Stomach smooth muscle (tissue), 2 donors: ENCODE measurements around the gene KDM1A.
"Not testable (repeated sequence)": the region's sequence is repeated elsewhere in the genome, so short reads cannot be mapped to it uniquely, and the experiment has no call there.

ENCODE experiments used
- H3K27ac ChIP-seq: one replicate; pipeline ENCODE4 v1.7.0; 2013; ENCODE audit warnings: mild to moderate bottlenecking, low read length, inconsistent platforms
- H3K27me3 ChIP-seq, 2 donors: one replicate each; pipeline ENCODE4 v1.7.0; 2013; ENCODE audit warnings: low read length in 2 of 2; ENCODE audit not compliant: insufficient read depth in 2 of 2, control insufficient read depth in 1 of 2
- H3K36me3 ChIP-seq, 2 donors: one replicate each; pipeline ENCODE4 v1.7.0; 2013; ENCODE audit warnings: low read length in 2 of 2; ENCODE audit not compliant: control insufficient read depth in 2 of 2, insufficient read depth in 2 of 2
- H3K4me1 ChIP-seq: one replicate; pipeline ENCODE4 v1.7.0; 2013; ENCODE audit warnings: low read length; ENCODE audit not compliant: control insufficient read depth, insufficient read depth
- H3K4me3 ChIP-seq, 2 donors: one replicate each; pipeline ENCODE4 v1.7.0; 2013; ENCODE audit warnings: low read length in 2 of 2
- H3K9ac ChIP-seq, 2 donors: one replicate each; pipeline ENCODE4 v1.7.0; 2013; ENCODE audit warnings: low read length in 2 of 2, mild to moderate bottlenecking in 1 of 2
- H3K9me3 ChIP-seq, 2 donors: one replicate each; pipeline ENCODE4 v1.7.0; 2013; ENCODE audit warnings: low read length in 2 of 2; ENCODE audit not compliant: control insufficient read depth in 2 of 2
- donor health status: healthy.
- donor health status: Pancreatic carcinoma.

The KDM1A gene

DNA sequence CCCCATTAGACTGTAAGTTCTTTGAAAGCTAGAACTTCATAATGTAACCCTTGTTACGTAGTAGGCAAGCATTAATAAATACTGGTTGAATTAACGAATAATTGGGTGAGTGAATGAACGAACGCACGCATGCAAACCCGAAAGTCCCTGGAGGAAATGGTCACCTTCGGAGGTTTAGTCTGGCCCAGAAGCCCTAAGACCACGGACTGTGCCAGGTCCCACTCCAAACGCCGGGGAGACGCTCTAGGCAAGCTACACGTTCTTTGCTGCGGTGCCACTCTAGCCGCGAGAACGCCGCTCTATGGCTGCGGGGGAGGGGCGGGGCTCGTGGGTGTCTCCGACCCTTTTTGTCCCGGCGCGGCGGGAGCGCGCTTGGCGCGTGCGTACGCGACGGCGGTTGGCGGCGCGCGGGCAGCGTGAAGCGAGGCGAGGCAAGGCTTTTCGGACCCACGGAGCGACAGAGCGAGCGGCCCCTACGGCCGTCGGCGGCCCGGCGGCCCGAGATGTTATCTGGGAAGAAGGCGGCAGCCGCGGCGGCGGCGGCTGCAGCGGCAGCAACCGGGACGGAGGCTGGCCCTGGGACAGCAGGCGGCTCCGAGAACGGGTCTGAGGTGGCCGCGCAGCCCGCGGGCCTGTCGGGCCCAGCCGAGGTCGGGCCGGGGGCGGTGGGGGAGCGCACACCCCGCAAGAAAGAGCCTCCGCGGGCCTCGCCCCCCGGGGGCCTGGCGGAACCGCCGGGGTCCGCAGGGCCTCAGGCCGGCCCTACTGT is at the start of gene KDM1A:
Gene KDM1A (plus strand): TSS at position 375 of the 769 bp plus-strand sequence. CDS start 129 bp downstream, at position 504.
- H3K9me3 ChIP-seq: no peaks in the 10 kb centered on the region
- H3K4me3 ChIP-seq: peak within 1 kb of the TSS; percentile 93 to 99
- peak within 1 kb of the TSS; percentile 89 for H3K9ac ChIP-seq
- peak within 1 kb of the TSS; percentile 69 for H3K27ac ChIP-seq
- no peaks in the 10 kb centered on the region for H3K36me3 ChIP-seq
- no peaks in the 10 kb centered on the region for H3K4me1 ChIP-seq
- no peaks in the 10 kb centered on the region for H3K27me3 ChIP-seq

DNA sequence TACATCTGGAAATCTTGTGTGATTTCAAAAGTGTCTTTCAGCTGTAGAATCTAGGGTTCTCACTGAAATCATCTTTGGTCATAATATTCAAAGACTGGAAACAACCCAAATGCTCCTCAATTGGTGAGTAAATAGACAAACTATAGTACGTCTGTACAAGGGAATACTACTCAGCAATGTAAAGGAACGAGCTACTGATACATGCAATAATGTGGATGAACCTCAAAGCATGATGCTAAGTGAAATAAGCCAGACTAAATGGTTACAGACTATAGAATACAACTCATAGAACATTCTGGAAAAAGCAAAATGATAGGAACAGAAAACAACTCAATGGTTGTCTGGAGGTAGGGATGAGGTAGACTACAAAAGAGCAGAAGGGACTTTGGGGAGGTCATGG is 49.2 kb upstream of the KDM1A start:
- H3K27me3 ChIP-seq: peaks cover 0 to 6% of the 10 kb centered on the region in 2 donors
- H3K4me3 ChIP-seq: no peak overlapping the region
- H3K36me3 ChIP-seq: no peaks in the 10 kb centered on the region
- H3K27ac ChIP-seq: no peak overlapping the region
- H3K9ac ChIP-seq: no peak overlapping the region
- peaks cover 10% of the 10 kb centered on the region for H3K4me1 ChIP-seq
- peaks cover 5 to 7% of the 10 kb centered on the region in 2 donors for H3K9me3 ChIP-seq

DNA sequence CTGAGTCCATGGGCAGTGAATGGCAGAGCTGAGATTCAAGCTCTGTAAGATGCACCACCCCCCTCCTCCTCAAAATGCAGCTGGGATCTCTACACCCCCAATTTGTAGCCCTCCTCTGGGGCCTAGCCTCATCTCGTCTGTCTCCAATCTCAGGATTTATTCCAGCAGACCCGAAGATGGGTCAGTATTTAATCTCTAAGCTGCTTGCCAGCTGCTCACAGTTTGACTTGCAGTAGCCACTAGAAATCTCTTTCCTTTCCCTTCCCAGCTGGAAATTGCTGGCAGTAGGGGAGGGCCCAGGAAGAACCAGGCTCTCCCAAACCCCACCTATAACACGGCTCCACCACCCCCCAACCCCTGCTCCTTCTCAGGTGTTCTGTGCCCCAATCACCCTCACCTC is 48.1 kb upstream of the KDM1A start:
- H3K4me3 ChIP-seq: no peak overlapping the region
- H3K27me3 ChIP-seq: peaks cover 0 to 9% of the 10 kb centered on the region in 2 donors
- no peak overlapping the region for H3K9ac ChIP-seq
- H3K9me3 ChIP-seq: peaks cover 4 to 6% of the 10 kb centered on the region in 2 donors
- H3K4me1 ChIP-seq: peaks cover 10% of the 10 kb centered on the region
- no peaks in the 10 kb centered on the region for H3K36me3 ChIP-seq
- H3K27ac ChIP-seq: no peak overlapping the region

DNA sequence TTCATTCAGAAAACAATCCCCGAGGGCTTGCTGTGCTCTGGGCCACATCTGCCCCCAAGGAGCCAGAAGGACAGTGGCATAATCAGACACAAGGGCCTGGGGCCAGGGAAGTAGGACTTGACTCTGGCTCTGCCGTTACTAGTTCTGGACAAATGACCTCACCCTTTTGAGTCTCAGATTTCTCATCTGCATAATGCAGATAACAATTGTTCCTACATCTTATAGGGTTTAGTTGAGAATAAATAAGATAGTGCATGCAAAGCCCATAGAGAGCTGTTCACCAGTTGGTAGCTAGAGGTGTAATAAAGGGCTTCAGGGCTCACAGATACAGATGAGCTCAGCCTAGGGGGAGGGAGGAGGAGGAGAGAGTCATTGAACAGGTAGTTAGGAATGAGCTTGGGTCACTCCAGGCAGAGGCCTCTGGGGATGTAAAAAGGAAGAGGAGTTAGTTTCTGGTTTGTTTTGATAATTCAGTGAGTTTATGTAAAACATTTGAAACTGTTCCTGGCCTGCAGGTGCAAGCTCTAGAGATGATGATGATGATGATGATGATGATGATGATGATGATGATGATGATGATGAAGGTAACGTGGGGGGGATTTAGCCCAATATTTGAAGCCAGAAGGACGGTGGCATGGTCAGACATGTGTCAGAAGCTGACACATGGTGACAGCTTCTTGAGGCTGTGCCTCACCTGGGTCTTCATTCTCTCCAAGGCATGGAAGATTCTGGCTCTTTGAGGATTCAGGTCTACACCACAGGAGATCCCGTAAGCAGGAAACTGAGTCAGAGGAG is 47.5 kb upstream of the KDM1A start:
- Histone ChIP-seq H3K27ac (no peak overlapping the region), H3K9ac (no peak overlapping the region), H3K4me1 (peaks cover 10% of the 10 kb centered on the region), H3K36me3 (no peaks in the 10 kb centered on the region), H3K9me3 (no peaks in the 10 kb centered on the region), H3K27me3 (peaks cover 0 to 9% of the 10 kb centered on the region in 2 donors), H3K4me3 (no peak overlapping the region)

DNA sequence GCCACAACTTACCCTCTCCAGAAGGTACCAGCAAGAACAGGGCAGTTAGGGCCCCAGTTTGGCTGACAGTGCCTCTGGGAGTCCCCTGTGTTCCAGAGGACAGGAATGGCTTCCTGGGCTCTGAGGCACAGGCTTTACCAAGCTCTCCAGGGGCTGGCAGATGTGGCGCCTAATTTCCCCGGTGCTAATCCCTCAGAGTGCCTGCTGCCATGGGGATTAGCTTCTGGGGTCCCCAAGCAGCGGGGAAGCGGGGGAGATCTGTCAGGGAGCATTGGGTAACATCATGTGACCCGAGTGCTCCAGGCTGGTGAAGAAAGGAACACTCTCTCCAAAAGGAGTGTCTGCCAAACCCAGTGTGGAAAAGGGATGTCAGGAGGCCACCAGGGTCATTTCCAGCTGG is 46.5 kb upstream of the KDM1A start, which contains the start of gene LACTBL1:
Gene LACTBL1 (minus strand): TSS at position 107 of the 400 bp plus-strand sequence. CDS start 550 bp downstream, outside the sequence.
- Histone ChIP-seq H3K36me3 (no peaks in the 10 kb centered on the region), H3K4me3 (no peak within 1 kb of the TSS), H3K27me3 (peaks cover 0 to 9% of the 10 kb centered on the region in 2 donors), H3K9me3 (no peaks in the 10 kb centered on the region), H3K27ac (no peak within 1 kb of the TSS), H3K9ac (no peak within 1 kb of the TSS), H3K4me1 (peaks cover 10% of the 10 kb centered on the region)

DNA sequence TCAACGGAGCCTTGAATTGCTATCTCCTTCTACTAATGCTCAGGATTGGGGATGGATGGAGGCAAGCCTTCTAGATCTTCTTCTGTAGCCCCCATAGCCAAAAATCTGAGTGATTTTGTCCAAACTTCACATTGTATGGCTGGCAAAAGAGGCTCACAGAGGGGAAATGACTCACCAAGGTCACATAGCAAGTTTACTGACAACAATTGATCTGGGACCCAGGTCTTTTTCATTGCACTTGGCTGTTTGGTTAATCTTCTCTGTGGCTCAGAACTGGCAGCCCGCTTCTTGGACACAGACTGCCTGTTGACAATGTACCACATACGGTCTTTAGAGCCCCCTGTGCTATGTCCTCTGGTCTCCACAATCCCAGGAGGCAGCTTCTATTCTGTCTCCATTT is 43.6 kb upstream of the KDM1A start:
- Histone ChIP-seq H3K27me3 (peaks cover 0 to 9% of the 10 kb centered on the region in 2 donors), H3K9ac (no peak overlapping the region), H3K27ac (no peak overlapping the region), H3K36me3 (no peaks in the 10 kb centered on the region), H3K4me3 (no peak overlapping the region), H3K4me1 (no peaks in the 10 kb centered on the region), H3K9me3 (no peaks in the 10 kb centered on the region)

DNA sequence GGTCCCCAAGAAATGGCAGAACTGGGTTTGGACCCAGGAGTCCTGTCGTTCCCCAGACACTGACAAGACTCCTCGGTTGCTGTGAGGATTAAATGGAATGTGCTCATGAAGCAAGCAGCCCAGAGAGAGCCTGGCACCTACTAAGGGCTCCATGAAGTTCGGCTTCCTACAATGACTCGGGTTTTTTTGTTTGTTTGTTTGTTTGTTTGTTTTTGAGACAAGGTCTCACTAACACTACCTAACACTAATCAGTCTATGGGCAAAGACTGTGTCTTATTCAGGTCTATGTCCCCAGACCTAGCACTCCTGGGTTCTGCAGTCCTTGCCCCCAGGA is 43.2 kb upstream of the KDM1A start:
- Histone ChIP-seq H3K9me3 (no peaks in the 10 kb centered on the region), H3K36me3 (no peaks in the 10 kb centered on the region), H3K27me3 (peaks cover 0 to 7% of the 10 kb centered on the region in 2 donors), H3K27ac (no peak overlapping the region), H3K9ac (no peak overlapping the region), H3K4me1 (no peaks in the 10 kb centered on the region), H3K4me3 (no peak overlapping the region)

DNA sequence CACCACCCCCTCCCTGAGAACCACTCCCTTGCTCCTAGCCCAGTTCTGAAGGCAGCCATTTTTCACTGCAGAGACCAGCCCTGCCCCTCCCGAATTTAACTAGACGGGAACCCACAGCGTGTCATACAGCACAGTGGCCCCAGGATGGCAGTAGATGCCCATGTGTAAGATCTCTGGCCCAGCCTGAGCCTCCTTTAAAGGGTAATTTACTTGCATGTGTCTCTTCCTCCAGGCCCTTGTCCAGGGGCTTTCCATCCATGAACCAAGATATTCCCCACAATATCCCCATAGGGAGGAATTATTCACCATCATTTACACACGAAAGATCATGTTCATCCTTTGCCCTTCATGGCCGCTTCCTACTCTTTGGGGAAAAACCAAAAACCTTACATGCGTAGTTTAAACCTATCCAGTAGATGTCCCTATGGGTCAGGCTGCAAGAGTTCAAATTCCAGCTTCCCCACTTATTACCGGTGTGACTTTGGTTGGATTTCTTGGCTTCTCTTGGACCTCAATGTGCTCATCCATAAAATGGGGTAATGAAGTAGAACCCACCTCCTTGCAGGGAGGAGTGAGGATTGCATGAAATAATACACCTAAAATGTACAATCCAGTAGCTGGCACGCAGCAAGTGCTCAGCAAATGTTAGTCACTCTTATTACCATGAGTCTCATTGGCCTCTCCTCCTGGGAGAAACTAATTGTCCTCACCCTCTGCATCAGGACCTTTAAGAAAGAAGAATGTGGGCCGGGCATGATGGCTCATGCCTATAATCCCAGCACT is 42.6 kb upstream of the KDM1A start:
- Histone ChIP-seq H3K27me3 (peaks cover 0 to 6% of the 10 kb centered on the region in 2 donors), H3K9ac (no peak overlapping the region)

DNA sequence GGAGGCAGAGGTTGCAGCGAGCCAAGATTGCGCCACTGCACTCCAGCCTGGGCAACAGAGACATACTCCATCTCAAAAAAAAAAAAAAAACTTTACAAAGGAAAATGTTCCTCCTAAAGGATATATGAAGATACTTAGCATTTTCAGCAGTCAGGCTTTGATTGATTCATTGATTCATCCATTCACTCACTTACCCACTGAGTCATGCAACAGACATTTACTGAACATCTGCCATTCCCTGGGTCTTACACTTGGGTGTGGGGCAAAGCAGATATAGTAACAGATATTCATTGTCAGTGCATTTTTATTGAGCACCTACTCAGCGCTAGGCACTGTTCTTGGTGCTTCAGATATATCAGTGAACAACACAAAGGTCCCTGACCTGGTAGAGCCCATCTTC is 41.0 kb upstream of the KDM1A start:
- Histone ChIP-seq H3K4me1 (no peaks in the 10 kb centered on the region), H3K27me3 (peaks cover 0 to 3% of the 10 kb centered on the region in 2 donors), H3K27ac (no peak overlapping the region), H3K9ac (no peak overlapping the region), H3K4me3 (no peak overlapping the region), H3K9me3 (no peaks in the 10 kb centered on the region), H3K36me3 (no peaks in the 10 kb centered on the region)

More for the DNA sequence above, 42.6 kb upstream of the KDM1A start:
- H3K9me3 ChIP-seq: no peaks in the 10 kb centered on the region
- H3K4me3 ChIP-seq: no peak overlapping the region
- no peaks in the 10 kb centered on the region for H3K4me1 ChIP-seq
- no peak overlapping the region for H3K27ac ChIP-seq
- no peaks in the 10 kb centered on the region for H3K36me3 ChIP-seq

DNA sequence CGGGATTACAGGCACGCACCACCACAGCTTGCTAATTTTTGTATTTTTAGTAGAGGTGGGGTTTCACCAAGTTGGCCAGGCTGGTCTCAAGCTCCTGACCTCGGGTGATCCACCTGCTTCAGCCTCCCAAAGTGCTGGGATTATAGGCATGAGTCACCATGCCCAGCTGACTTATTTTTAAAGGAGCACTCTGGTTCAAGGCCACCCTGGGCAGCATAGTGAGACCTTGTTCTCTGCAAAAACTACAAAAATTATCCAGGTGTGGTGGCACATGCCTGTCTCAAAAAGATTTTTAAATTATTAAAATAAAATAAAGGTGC is 38.8 kb upstream of the KDM1A start:
- H3K27ac ChIP-seq, H3K36me3 ChIP-seq, H3K4me3 ChIP-seq, H3K9ac ChIP-seq, H3K4me1 ChIP-seq, H3K9me3 ChIP-seq, H3K27me3 ChIP-seq: not testable (repeated sequence)
